ENCODE measurements around the gene FAM76A.
A peak's percentile ranks its signal among the peaks of the same experiment; 100 is the strongest.

FAM76A gene

GRCh38 chr1:27811741-27812500 is 86.2 kb downstream of the FAM76A start:
- H3K27ac Mint-ChIP-seq, result peak overlapping the region; percentile 26
- H3K4me3 Mint-ChIP-seq, result no peak overlapping the region
- CTCF ChIA-PET, result interaction anchor here (0.7 kb wide), 1 partner anchor 143 kb away, joined by 3 read pairs; no protein-coding TSS in a partner anchor
- H3K9me3 Mint-ChIP-seq, result no peaks in the 10 kb centered on the region
- peaks cover 12% of the 10 kb centered on the region for H3K36me3 Mint-ChIP-seq
- H3K4me1 Mint-ChIP-seq, result no peaks in the 10 kb centered on the region
- no peaks in the 10 kb centered on the region for H3K27me3 Mint-ChIP-seq
- no peak for DNase-seq

Data from activated naive CD4-positive, alpha-beta T cell treated with anti-CD3 and anti-CD28 coated beads, Interleukin-2, amount 10 ng/mL, durations not matched to agents 7 days and 5 days (primary cell).